ENCODE results near the gene QKI. TPM values are rescaled to one million over a fixed set of nuclear protein-coding genes. Genes with fewer than 3 reads are reported as not detected.

Gene QKI
- total and polyA plus RNA-seq, 2 of the 8 experiments (the other 6 are each of a cell fraction or from before 2014, with no cell fraction given): 181 to 183 TPM

GRCh38 chr6:163625265-163625664, 210.7 kb downstream of the QKI start:
- Histone ChIP-seq H3K4me2 (ENCODE audit: insufficient read depth in 1 of 2, low read depth in 2 of 2, low read length in 2 of 2) (no peak overlapping the region), H2AFZ (ENCODE audit: low read length) (no peak overlapping the region), H3K79me1 (ENCODE audit: low read depth, low read length) (no peaks in the 10 kb centered on the region), H2BK20ac (ENCODE audit: low read length) (no peak overlapping the region), H3K23ac (ENCODE audit: insufficient read length) (no peak overlapping the region), H3K27ac (ENCODE audit: low read depth, low read length) (no peak overlapping the region), H3K4me3 (ENCODE audit: extremely low read depth in 1 of 4, insufficient read depth in 2 of 4, low read depth in 3 of 4, low read length in 4 of 4) (no peak overlapping the region), H3K23me2 (ENCODE audit: low read depth, low read length) (no peaks in the 10 kb centered on the region), H3K56ac (replicated peaks; ENCODE audit: insufficient read length, low read depth, low read length) (no peak overlapping the region), H2AK5ac (ENCODE audit: low read depth, low read length) (no peak overlapping the region), H3K36me3 (ENCODE audit: control insufficient read depth in 2 of 4, insufficient read depth in 4 of 4, low read length in 3 of 4) (no peaks in the 10 kb centered on the region), H3K18ac (ENCODE audit: extremely low read depth, low read length) (no peak overlapping the region), H4K20me1 (replicated peaks in 1 of 2; ENCODE audit: control insufficient read depth in 1 of 2, insufficient read depth in 2 of 2, low read length in 2 of 2) (no peaks in the 10 kb centered on the region), H4K8ac (ENCODE audit: extremely low read depth, insufficient read depth, low read length) (no peak overlapping the region), H3K4ac (replicated peaks; ENCODE audit: insufficient read length, low read depth, low read length) (no peak overlapping the region), H3K14ac (ENCODE audit: insufficient read length) (no peak overlapping the region), H3K9ac (replicated peaks in 1 of 4; ENCODE audit: extremely low read depth in 1 of 4, low read depth in 3 of 4, low read length in 3 of 4) (no peak overlapping the region), H2BK12ac (ENCODE audit: low read depth, low read length) (no peak overlapping the region), H4K5ac (ENCODE audit: insufficient read length, low read depth, low read length) (no peak overlapping the region), H3K4me1 (replicated peaks in 1 of 4; ENCODE audit: control insufficient read depth in 3 of 4, insufficient read depth in 4 of 4, low read length in 3 of 4) (no peaks in the 10 kb centered on the region), H4K91ac (replicated peaks; ENCODE audit: insufficient read length, low read length) (no peak overlapping the region), H3K79me2 (ENCODE audit: control insufficient read depth in 1 of 2, insufficient read depth in 2 of 2, low read length in 2 of 2) (no peaks in the 10 kb centered on the region), H2BK5ac (ENCODE audit: low read depth, low read length) (no peak overlapping the region), H2BK120ac (replicated peaks; ENCODE audit: low read depth, low read length) (no peak overlapping the region), H2BK15ac (ENCODE audit: low read length) (no peak overlapping the region), H3K9me3 (ENCODE audit: insufficient read depth in 2 of 2, low read depth in 1 of 2, low read length in 1 of 2) (peaks cover 0 to 3% of the 10 kb centered on the region in 2 experiments; a peak in 1 of 4 replicates), H3K27me3 (replicated peaks in 1 of 4; ENCODE audit: control insufficient read depth in 3 of 4, extremely low read depth in 1 of 4, insufficient read depth in 3 of 4, low read length in 3 of 4) (no peaks in the 10 kb centered on the region)
- CTCF ChIA-PET (ENCODE audit: partially characterized antibody): no interaction called here
- WGBS, 2 experiments (ENCODE audit: extremely low coverage in 1 of 2, insufficient coverage in 1 of 2, insufficient read length in 1 of 2, insufficient replicate concordance in 2 of 2, low coverage in 1 of 2, low lambda C conversion rate in 2 of 2, missing lambda C conversion rate in 1 of 2): 89% methylated on average over 3 of the region's 3 CpGs; no CpG with 5 or more reads in 1 of the 2 experiments
- no peak for TF ChIP-seq CTCF (IDR thresholded peaks at IDR 0.05; ENCODE audit: control extremely low read depth in 1 of 3, insufficient read depth in 1 of 3, low read depth in 1 of 3, low read length in 3 of 3)
- no peak for TF ChIP-seq SAP30 (IDR thresholded peaks at IDR 0.05; ENCODE audit: insufficient read depth, insufficient replicate concordance, low read length)
- TF ChIP-seq USF2 (IDR thresholded peaks at IDR 0.05; ENCODE audit: low read length): no peak
- DNase-seq (ENCODE audit: low read depth in 1 of 2, low spot score in 2 of 2): no peak
- no peak for FAIRE-seq
- POLR2A ChIA-PET (ENCODE audit: partially characterized antibody): no interaction called here
